HPDE6-E6E7 (cell line): ENCODE results near the gene DOCK9.

Experiments used
- DNase-seq: peaks from one replicate; pipeline ENCODE4 v3.0.0; 2011; ENCODE audit warnings: missing footprints; ENCODE audit errors: extremely low spot score

DOCK9 gene

GRCh38 chr13:98888222-98888889 is 89.5 kb downstream of the DOCK9 start:
- no peak for DNase-seq

DNA sequence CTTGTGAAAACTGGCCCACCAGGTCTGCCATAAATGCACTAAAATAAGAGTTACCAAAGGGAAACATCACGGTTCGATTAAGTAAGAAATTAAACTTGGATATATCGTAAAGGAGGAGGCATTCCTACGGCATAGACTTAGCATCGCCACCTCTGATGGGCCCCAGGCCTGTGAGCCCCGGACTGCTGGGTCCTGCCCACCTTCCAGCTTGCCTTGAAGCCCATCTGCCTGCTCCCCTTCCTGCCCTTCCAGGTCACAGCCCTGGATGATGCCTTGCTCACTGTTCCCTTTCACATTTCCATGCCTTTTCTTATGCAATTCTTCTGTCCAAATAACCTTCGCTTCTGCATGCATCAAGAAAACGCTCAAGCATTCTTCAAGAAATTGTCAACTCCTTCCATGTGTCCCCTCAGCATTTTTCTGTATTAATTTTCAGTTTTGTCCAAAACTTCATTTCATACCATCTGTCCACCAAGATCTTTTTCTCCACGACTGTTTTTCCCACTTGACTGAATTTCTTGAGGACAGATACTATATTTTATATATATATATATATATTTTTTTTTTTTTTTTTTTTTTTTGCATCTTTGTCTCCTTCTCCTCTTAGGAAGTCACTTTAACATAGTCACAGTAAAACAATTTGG is 91.2 kb downstream of the DOCK9 start:
- no peak for DNase-seq

DNA sequence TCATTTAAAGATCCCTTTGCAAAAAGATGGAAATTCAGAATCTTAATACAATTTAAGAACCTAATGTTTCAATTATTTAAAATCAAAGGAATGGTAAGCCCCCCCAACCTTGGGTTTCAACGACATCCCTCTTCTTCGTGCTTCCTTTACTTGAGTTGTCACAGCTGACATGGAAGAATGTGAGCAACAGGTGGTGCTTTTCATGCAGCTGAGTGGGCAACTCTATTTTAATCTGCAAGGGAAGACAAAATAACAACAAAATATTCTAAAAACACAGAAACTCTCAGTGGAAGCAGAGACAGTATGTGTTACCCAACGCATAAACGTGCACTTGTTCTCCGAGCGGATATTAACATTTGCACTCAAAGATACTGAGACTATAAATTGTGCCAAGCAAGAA is 92.3 kb downstream of the DOCK9 start:
- DNase-seq = no peak

DNA sequence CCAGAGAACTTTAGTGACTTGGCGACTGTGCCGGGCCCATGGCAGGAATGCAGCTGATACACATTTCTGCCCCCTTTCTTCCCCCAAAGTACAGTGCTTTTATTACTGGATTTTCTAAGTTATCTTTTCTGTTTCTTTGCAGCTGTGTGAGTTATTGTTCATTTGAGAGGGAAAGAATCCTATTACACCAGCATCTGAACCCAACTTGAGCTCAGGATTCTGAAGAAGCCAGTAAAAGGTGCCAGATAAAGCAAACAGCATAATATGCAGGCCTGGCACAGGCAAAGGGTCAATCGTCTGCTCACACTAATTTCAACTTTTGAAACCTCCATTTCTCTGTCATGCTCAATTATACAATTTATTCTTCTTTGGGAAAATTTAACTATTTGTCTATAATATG is 93.9 kb downstream of the DOCK9 start:
- DNase-seq = no peak

GRCh38 chr13:98881390-98881789 is 96.5 kb downstream of the DOCK9 start:
- DNase-seq = no peak

- no peak for DNase-seq
Measured at GRCh38 chr13:98880677-98881076, 97.2 kb downstream of the DOCK9 start.

DNA sequence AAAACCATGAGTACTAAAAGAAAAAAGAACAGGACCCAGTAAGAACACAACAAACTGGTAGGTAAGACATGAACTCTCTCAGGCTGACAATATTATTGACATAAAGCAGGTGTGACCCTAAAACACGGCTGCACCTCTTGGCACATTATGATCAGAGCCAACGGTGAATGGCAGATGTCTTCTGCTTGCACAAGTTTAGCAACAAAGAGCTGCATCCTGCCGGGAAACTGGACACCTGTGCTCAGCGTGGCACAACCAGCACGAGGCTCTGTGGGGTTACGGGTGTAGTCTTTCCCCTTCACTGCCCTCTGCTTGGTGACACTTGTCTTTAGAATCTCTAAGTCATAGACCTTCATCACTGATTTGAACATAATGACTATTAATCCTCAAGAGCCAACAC is 97.9 kb downstream of the DOCK9 start:
- DNase-seq = no peak

GRCh38 chr13:98879127-98879520 is 98.7 kb downstream of the DOCK9 start:
- DNase-seq = no peak

DNA sequence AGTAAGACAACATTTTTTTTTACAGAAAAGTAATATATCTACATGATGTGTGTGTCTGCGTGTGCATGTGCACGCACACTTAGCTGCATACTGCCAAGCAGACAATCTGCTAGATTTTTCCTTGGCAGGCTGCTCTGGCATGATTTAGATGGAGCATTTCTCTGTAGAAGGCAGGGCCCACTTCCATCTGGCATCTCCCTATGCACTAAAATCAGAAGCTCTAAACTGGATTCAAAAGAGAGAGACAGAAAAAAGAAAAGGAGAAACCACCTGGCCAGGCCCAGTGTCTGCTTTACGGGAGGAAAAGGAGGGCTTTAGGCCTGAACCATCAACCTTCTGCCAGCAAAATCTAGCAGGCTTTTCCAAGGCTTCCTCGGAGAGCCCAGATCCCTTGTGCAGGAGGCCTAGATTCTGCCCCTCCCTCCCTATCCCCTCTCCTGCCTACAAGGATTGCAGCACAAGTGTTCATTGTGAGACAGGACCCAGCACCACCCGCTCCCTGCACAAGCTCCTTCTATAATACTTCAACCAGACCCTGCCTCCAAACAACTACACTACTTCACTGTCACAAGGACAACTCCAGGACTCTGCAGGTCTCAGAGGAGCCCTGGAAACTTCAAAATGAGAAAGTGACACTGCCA is 99.3 kb downstream of the DOCK9 start:
- no peak for DNase-seq

DNA sequence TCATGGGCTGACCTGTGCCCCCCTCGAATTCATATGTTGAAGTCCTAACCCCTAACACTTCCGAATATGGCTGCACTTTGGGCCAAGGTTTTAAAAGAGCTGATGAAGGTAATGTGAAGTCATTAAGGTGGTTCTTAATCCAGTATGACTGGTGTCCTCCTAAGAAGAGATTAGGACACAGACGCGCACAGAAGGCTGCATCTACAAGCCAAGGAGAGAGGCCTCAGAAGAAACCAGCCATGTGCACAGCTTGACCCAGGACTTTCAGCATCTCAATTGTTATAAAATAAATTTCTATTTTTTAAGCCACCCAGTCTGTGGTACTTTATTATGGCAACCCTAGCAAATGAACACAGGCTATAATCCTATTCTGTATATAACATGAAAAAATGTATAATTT is 99.9 kb downstream of the DOCK9 start:
- no peak for DNase-seq

- DNase-seq = no peak
Measured at GRCh38 chr13:98877466-98877865, 100.4 kb downstream of the DOCK9 start.

DNA sequence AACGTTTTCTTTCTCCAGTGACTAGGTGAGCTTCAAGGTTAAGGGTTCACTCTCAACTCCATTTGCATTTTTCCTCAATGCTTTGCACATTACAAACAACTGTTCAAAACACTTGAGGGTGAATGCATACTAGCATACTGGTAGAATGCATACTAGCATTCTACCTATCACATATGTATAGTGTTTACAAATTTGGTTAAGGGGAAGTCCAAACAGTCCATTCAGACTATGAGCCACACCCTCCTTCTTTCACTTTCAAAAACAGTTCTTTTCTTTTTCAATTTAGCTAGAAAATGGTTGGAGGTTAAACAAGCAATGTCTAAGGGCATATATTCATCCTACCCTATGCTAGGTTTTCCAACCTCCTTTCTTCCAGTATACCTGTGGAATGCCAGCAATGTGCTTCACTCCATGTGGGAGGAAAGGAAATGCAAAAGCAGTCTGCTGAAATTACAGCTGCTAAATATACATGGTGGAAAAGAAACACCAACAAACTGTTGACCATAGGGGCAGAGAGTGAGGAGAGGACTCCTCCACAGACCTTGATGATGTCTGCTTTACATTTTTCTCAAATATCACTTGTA is 102.6 kb downstream of the DOCK9 start:
- no peak for DNase-seq

DNA sequence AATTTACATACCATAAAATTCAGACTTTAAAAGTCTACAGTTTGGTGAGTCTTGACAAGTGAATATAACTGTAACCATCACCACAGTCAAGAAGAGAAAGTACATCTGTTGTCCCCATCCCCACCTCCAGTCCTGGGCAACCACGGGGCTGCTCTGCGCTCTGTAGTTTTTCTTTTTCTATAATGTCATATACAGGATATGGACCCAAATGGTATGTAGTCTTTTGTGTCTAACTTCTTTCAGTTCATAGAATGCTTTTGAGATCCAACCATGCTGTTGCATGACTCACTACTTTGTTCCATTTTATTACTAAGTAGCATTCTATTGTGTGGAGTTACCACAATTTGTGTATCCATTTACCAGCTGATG is 103.9 kb downstream of the DOCK9 start:
- no peak for DNase-seq

DNA sequence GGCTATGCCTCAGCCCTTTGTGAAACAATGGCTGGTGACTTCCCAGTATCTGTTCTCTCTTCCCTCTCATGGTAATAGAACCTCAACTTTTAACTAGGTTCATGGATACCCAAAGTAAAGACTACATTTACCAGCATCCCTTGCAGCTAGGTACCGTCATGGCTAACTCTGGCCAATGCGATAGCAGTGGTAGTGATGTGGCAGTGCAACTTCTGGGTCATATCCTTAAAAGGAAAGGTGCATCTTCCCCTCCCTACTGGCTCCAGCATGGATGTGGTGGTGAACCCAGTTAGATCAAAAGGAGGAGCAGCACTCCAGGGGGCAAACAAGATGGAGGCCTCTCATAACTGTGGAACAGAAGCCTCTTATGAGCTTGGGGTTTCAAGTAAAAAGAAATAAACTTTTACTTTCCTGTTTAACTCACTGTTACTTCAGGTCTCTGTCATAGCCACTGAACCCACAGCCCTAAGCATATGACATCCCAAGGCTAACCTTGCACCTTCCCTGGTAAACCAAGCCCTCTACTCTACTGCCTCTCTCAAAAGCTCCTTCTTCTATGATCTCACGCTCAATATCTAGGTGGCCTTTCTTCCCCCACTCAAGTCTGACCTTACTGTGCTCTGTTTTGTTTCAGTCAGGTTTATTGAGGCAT is 104.4 kb downstream of the DOCK9 start:
- DNase-seq = no peak

GRCh38 chr13:98871727-98872126 is 106.1 kb downstream of the DOCK9 start:
- DNase-seq = no peak

DNA sequence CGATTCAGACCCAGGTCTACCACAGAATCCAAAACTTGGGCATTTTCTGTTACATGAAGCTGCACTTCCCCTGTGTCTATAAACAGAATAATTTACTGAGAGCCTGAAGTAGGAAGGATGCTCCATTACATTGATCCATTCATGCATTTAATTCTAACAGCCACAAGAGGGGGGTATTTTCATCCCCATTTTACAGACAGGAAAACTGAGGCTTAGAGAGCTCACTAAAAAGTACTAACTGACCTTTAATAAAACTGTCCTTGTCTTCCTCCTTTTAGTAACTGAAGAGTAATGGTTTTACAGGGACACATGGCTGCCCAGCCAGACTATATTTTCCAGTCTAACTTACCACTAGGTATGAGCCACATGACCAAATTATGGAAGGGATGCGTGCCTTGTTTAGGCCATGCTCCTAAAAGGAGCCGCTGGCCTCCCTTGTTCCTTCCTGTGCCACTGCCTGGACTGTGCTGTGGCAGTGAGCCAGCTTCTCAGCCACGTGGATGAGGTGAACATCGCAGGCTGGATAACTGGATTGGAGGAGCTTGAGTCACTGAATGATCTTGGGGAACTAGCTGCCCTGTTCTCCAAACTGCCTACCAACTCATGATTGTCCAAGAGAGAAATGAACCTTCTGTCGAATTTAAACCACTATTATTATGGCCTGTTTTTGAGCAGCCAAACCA is 108.3 kb downstream of the DOCK9 start:
- no peak for DNase-seq

- no peak for DNase-seq
Measured at GRCh38 chr13:98868932-98869331, 108.9 kb downstream of the DOCK9 start.

- no peak for DNase-seq
Measured at GRCh38 chr13:98866882-98867281, 111.0 kb downstream of the DOCK9 start.

DNA sequence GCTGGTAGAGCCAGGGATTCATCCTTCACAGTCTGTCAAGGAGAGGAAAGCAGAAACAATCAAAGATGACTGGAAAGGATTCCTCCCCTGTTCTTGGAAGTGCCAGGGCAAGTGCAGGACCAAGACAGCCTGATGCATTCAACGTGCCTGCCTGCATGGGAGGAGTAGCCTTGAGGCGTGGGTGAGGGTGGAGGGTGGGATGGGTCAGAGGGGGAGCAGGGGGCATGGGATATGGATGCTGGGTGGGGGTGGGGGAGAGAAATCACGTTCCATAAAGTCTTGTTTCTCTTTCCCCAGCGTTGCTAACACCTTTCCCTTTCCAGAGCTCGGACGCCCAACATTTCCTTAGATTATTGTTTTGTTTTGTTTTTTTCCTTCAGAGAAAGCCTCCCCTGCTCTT is 117.4 kb downstream of the DOCK9 start:
- no peak for DNase-seq

DNA sequence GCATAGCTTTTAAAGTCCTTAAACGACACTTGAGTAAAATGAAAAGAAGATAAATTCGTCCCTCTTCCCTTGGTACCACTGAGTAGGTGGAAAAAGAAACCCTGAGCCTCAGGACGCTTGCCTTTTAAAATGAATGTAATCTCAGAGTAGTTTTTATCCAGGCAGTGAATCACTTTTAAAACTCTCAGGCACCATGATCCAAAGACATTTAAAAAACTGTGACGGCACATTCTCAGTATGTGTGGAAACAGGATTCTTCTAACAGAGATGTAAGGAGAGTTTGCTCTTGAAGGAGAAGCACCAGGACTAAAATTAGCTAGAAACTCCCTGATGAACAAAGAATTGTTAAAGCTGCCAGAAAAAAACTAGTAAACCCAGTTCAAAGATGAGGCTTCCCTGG is 119.7 kb downstream of the DOCK9 start:
- no peak for DNase-seq

- DNase-seq = no peak
Measured at GRCh38 chr13:98856983-98857382, 120.9 kb downstream of the DOCK9 start.

- DNase-seq = no peak
Measured at GRCh38 chr13:98854448-98854847, 123.4 kb downstream of the DOCK9 start.
